SK-N-SH treated with all-trans-retinoic acid at 6 μM for 48 hours (cell line): ENCODE data around the gene DYRK4.

Experiments
- ATAC-seq: fragments of 200-7000 bp; cut with Tn5 transposase; 3 replicates; pipeline ENCODE4 v1.9.1; 2020; ENCODE audit warnings: mild to moderate bottlenecking, moderate library complexity
- ARNTL ChIP-seq: fragments of 450-650 bp; formaldehyde crosslinking; IDR thresholded peaks from 2 replicates; pipeline ENCODE4 v1.5.0; 2020; ENCODE audit warnings: low read depth, mild to moderate bottlenecking, moderate library complexity, borderline replicate concordance
- BACH2 ChIP-seq: fragments of 250-450 bp; sonication (Bioruptor Pico); IDR thresholded peaks from 2 replicates; pipeline ENCODE4 v1.9.0; 2021; ENCODE audit warnings: mild to moderate bottlenecking, borderline replicate concordance
- GLIS3 ChIP-seq: fragments of 250-450 bp; sonication (Bioruptor Pico); IDR thresholded peaks from 2 replicates; pipeline ENCODE4 v1.5.0; 2020; ENCODE audit warnings: mild to moderate bottlenecking, moderate library complexity
- ISL1 ChIP-seq: fragments of 250-450 bp; sonication (Bioruptor Pico); IDR thresholded peaks from 2 replicates; pipeline ENCODE4 v2.1.2; 2022; ENCODE audit warnings: mild to moderate bottlenecking, moderate library complexity
- OSR1 ChIP-seq: fragments of 250-450 bp; sonication (Bioruptor Pico); IDR thresholded peaks from 2 replicates; pipeline ENCODE4 v1.8.0; 2022; ENCODE audit warnings: moderate library complexity, mild to moderate bottlenecking, inconsistent platforms
- PPARA ChIP-seq: fragments of 250-450 bp; sonication (Bioruptor Pico); IDR thresholded peaks from 2 replicates; pipeline ENCODE4 v1.5.0; 2020; ENCODE audit warnings: mild to moderate bottlenecking, borderline replicate concordance
- RARB ChIP-seq: fragments of 250-450 bp; sonication (Bioruptor Pico); IDR thresholded peaks from 2 replicates; pipeline ENCODE4 v1.8.0; 2021; ENCODE audit warnings: mild to moderate bottlenecking, moderate library complexity
- SNAI2 ChIP-seq: fragments of 250-450 bp; sonication (Bioruptor Pico); IDR thresholded peaks from 2 replicates; pipeline ENCODE4 v1.5.0; 2020; ENCODE audit warnings: mild to moderate bottlenecking, moderate library complexity
- ZFP30 ChIP-seq: fragments of 450-650 bp; formaldehyde crosslinking; IDR thresholded peaks from 2 replicates; pipeline ENCODE4 v1.5.0; 2022; ENCODE audit warnings: mild to moderate bottlenecking, moderate library complexity
- ZNF565 ChIP-seq: fragments of 450-650 bp; formaldehyde crosslinking; conservative IDR thresholded peaks from 2 replicates; pipeline ENCODE4 v1.5.0; 2020; ENCODE audit warnings: low read depth, mild to moderate bottlenecking, moderate library complexity
- ZNF70 ChIP-seq: fragments of 450-650 bp; formaldehyde crosslinking; IDR thresholded peaks from 2 replicates; pipeline ENCODE4 v1.5.0; 2020; ENCODE audit warnings: mild to moderate bottlenecking, moderate library complexity
- ZNF8 ChIP-seq: fragments of 450-650 bp; formaldehyde crosslinking; IDR thresholded peaks from 2 replicates; pipeline ENCODE4 v1.5.0; 2020; ENCODE audit warnings: mild to moderate bottlenecking, moderate library complexity
- TF ChIP-seq, protein P1 (sequence below): fragments of 250-450 bp; sonication (Bioruptor Pico); IDR thresholded peaks from 2 replicates; pipeline ENCODE4 v1.5.1; 2020; ENCODE audit warnings: low read depth, mild to moderate bottlenecking, moderate library complexity
- TF ChIP-seq, protein P2 (sequence below): fragments of 250-450 bp; sonication (Bioruptor Pico); IDR thresholded peaks from 2 replicates; pipeline ENCODE4 v1.8.0; 2020; ENCODE audit warnings: mild to moderate bottlenecking, moderate library complexity, borderline replicate concordance
- TF ChIP-seq, protein P3 (sequence below): fragments of 250-450 bp; sonication (Bioruptor Pico); IDR thresholded peaks from 2 replicates; pipeline ENCODE4 v1.5.0; 2020; ENCODE audit warnings: mild to moderate bottlenecking, moderate library complexity
- TF ChIP-seq, protein P4 (sequence below): fragments of 250-450 bp; sonication (Bioruptor Pico); IDR thresholded peaks from 2 replicates; pipeline ENCODE4 v1.8.0; 2021; ENCODE audit warnings: low read depth, mild to moderate bottlenecking, moderate library complexity, borderline replicate concordance

DYRK4 gene

DNA sequence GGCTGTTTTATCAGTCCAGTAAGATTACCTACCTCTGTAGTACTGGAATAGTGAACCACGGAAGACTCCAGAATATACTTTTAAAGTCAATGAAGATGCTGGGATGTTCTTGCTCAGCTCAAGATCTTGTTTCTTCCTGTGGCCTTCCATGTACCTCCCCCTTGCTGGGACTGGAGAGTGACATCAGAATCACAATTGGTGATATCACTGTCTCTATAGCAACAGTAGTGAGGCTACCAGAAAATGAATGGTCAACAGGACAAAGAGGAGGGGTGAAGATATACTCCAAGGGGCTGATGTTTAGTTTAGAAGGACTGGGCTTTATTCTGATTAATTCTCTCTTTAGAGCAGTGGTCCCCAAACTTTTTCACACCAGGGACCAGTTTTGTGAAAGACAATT is 83.0 kb downstream of the DYRK4 start:
- no peak for TF ChIP-seq GLIS3
- TF ChIP-seq ZNF565 (CRISPR knock-in tag): no peak
- TF ChIP-seq RARB (CRISPR knock-in tag): no peak
- TF ChIP-seq ISL1: no peak
- no peak for ATAC-seq

DNA sequence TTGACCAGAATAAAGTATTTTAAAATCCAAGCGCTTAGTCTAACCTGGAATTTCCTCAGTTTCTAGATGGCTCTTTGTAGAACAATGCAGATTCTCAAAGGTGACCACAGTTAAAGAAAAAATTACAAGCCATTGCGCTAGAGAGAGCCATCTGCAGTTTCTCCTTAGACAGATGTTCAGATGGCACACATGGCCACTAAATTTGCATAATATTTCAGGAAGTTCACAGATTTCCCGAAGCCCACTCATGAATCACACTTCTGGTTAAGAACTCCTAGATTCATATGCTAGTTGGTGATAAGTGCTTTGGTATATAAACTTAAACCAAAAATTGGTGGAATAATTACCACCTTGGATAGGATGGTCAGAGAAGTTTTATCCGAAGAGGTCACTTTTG is 86.1 kb downstream of the DYRK4 start:
- no peak for ATAC-seq
- TF ChIP-seq, protein P1, sequence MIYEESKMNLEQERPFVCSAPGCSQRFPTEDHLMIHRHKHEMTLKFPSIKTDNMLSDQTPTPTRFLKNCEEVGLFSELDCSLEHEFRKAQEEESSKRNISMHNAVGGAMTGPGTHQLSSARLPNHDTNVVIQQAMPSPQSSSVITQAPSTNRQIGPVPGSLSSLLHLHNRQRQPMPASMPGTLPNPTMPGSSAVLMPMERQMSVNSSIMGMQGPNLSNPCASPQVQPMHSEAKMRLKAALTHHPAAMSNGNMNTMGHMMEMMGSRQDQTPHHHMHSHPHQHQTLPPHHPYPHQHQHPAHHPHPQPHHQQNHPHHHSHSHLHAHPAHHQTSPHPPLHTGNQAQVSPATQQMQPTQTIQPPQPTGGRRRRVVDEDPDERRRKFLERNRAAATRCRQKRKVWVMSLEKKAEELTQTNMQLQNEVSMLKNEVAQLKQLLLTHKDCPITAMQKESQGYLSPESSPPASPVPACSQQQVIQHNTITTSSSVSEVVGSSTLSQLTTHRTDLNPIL (CRISPR knock-in tag): no peak
- TF ChIP-seq PPARA (CRISPR knock-in tag) (no peak), ZNF565 (CRISPR knock-in tag) (no peak), RARB (CRISPR knock-in tag) (no peak)

DNA sequence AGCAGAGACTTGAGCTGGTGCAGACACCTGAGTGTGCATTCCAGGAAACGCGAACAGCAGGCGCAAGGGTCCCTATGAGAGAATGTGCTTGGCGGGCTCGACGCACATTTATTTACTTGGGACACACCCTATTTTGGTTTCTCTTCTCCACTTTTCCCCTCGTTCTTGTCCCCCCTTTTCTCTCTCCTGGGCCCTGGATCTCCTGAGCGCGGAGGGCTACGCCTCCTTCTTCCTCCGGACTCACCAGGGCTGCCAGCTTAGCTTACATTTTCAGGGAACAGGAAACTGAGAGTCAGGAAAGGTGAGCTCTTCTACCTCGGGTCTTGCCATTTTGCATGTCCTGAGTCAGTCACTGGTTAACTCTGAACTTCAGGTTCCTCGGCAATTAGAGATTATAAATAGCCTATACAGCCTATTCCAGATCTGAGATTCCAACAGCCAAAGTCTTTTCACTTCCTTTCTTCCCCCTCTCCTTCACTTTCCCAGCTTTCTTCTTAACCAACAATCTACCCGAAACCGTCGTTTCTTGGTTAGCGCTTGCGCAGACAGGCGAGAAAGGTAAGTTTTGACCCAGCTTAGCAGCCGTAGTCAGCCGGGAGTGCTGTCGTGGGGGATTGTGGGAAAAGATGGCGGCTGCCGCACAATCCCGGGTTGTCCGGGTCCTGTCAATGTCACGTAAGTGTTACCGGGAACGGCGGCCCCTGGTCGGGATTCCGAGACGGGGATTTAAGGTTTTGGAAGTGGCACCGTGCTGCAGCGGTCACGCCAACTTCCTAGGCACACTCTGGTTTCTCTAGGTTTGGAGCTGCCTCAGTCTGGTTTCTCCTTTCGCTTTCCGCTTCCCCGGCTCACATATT is 86.7 kb downstream of the DYRK4 start, which contains the start of the genes AKAP3 and NDUFA9:
AKAP3 (minus strand) TSS at position 551 of the 857 bp plus-strand sequence. CDS start 10,855 bp downstream, outside the sequence.
NDUFA9 (plus strand) TSS at position 614 of the 857 bp plus-strand sequence; CDS start at position 627, 13 bp downstream.
- ATAC-seq: peak; percentile 98
- TF ChIP-seq BACH2 (CRISPR knock-in tag): no peak
- TF ChIP-seq OSR1 (CRISPR knock-in tag): no peak
- no peak for TF ChIP-seq PPARA (CRISPR knock-in tag)
- TF ChIP-seq, protein P1 (CRISPR knock-in tag): no peak
- no peak for TF ChIP-seq ARNTL
- TF ChIP-seq, protein P2, sequence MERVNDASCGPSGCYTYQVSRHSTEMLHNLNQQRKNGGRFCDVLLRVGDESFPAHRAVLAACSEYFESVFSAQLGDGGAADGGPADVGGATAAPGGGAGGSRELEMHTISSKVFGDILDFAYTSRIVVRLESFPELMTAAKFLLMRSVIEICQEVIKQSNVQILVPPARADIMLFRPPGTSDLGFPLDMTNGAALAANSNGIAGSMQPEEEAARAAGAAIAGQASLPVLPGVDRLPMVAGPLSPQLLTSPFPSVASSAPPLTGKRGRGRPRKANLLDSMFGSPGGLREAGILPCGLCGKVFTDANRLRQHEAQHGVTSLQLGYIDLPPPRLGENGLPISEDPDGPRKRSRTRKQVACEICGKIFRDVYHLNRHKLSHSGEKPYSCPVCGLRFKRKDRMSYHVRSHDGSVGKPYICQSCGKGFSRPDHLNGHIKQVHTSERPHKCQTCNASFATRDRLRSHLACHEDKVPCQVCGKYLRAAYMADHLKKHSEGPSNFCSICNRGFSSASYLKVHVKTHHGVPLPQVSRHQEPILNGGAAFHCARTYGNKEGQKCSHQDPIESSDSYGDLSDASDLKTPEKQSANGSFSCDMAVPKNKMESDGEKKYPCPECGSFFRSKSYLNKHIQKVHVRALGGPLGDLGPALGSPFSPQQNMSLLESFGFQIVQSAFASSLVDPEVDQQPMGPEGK (CRISPR knock-in tag): no peak
- TF ChIP-seq, protein P3, sequence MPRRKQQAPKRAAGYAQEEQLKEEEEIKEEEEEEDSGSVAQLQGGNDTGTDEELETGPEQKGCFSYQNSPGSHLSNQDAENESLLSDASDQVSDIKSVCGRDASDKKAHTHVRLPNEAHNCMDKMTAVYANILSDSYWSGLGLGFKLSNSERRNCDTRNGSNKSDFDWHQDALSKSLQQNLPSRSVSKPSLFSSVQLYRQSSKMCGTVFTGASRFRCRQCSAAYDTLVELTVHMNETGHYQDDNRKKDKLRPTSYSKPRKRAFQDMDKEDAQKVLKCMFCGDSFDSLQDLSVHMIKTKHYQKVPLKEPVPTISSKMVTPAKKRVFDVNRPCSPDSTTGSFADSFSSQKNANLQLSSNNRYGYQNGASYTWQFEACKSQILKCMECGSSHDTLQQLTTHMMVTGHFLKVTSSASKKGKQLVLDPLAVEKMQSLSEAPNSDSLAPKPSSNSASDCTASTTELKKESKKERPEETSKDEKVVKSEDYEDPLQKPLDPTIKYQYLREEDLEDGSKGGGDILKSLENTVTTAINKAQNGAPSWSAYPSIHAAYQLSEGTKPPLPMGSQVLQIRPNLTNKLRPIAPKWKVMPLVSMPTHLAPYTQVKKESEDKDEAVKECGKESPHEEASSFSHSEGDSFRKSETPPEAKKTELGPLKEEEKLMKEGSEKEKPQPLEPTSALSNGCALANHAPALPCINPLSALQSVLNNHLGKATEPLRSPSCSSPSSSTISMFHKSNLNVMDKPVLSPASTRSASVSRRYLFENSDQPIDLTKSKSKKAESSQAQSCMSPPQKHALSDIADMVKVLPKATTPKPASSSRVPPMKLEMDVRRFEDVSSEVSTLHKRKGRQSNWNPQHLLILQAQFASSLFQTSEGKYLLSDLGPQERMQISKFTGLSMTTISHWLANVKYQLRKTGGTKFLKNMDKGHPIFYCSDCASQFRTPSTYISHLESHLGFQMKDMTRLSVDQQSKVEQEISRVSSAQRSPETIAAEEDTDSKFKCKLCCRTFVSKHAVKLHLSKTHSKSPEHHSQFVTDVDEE (CRISPR knock-in tag): no peak
- TF ChIP-seq, protein P4, sequence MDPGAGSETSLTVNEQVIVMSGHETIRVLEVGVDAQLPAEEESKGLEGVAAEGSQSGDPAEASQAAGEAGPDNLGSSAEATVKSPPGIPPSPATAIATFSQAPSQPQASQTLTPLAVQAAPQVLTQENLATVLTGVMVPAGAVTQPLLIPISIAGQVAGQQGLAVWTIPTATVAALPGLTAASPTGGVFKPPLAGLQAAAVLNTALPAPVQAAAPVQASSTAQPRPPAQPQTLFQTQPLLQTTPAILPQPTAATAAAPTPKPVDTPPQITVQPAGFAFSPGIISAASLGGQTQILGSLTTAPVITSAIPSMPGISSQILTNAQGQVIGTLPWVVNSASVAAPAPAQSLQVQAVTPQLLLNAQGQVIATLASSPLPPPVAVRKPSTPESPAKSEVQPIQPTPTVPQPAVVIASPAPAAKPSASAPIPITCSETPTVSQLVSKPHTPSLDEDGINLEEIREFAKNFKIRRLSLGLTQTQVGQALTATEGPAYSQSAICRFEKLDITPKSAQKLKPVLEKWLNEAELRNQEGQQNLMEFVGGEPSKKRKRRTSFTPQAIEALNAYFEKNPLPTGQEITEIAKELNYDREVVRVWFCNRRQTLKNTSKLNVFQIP (CRISPR knock-in tag): no peak
- no peak for TF ChIP-seq ISL1
- TF ChIP-seq SNAI2 (CRISPR knock-in tag): no peak
- no peak for TF ChIP-seq ZNF8 (CRISPR knock-in tag)
- TF ChIP-seq ZFP30 (CRISPR knock-in tag): no peak
- TF ChIP-seq, all 23 proteins: peak for 0

DNA sequence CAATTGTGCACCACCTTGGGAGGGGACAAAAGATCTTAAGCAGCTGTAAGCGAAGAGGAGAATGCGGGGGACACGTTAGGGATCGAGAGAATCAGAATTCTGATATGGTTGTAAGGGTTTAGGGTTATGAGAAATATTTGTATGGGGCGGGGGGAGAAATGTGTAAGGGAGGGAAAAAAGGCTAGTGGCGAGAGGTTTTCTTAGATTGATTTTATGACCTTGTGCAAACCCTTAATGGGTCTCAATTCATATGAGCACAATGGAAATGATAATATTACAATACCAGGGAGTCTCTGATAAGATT is 87.3 kb downstream of the DYRK4 start:
- ATAC-seq: peak; percentile 7; the same call in 1 of the 3 replicates
- no peak for TF ChIP-seq BACH2 (CRISPR knock-in tag)
- no peak for TF ChIP-seq ZNF8 (CRISPR knock-in tag)
- TF ChIP-seq ZNF70: no peak
- TF ChIP-seq ISL1: no peak
